ENCODE results near the gene TTC39B. TPM values are rescaled to one million over a fixed set of nuclear protein-coding genes. Genes with fewer than 3 reads are reported as not detected.

The TTC39B gene
- total RNA-seq, 1 donor from 2014 or later = 7.0 TPM

DNA sequence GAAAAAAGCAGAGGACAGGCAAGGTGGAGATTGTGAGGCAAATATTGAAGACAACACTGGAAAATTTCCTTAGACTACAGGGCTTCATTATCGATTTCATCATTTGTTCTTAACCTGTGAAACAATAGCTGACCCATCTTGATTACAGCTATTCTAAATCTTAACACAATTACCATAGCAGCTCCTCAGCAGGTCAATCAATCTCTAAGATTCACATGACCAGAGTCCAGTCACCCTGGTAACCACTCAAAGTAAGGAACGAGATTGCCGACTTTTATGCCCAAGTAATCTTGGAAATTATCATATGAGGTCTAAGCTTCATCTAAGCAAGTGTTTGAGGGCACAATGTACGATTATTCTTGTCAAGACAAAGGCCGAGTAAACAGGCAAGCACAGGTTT lies 93.8 kb downstream of the TTC39B start:
- Mint-ChIP-seq H3K27ac (ENCODE audit: unreplicated experiment) (no peak overlapping the region), H3K9me3 (ENCODE audit: unreplicated experiment) (no peaks in the 10 kb centered on the region), H3K27me3 (ENCODE audit: low read depth, unreplicated experiment) (no peaks in the 10 kb centered on the region), H3K4me3 (ENCODE audit: unreplicated experiment) (no peak overlapping the region), H3K36me3 (ENCODE audit: low read depth, unreplicated experiment) (peaks cover 2% of the 10 kb centered on the region), H3K4me1 (ENCODE audit: low read depth, unreplicated experiment) (peaks cover 13% of the 10 kb centered on the region)
- Histone ChIP-seq H3K27ac (ENCODE audit: low read depth, low read length) (no peak overlapping the region), H4K20me1 (ENCODE audit: insufficient read depth, low read length) (no peaks in the 10 kb centered on the region), H3K9me3 (ENCODE audit: insufficient read depth, low read depth, low read length) (no peaks in the 10 kb centered on the region), H3K79me2 (ENCODE audit: insufficient read depth, low read length) (no peaks in the 10 kb centered on the region), H3K36me3 (ENCODE audit: insufficient read depth, low read length) (no peaks in the 10 kb centered on the region), H3K4me1 (ENCODE audit: insufficient read depth, low read length) (no peaks in the 10 kb centered on the region), H3K4me3 (ENCODE audit: insufficient read depth, low read depth, low read length) (no peak overlapping the region), H3K27me3 (ENCODE audit: insufficient read depth, low read length) (no peaks in the 10 kb centered on the region), H2AFZ (ENCODE audit: low read depth, low read length) (no peak overlapping the region), H3K9ac (ENCODE audit: low read length) (no peak overlapping the region), H3K4me2 (ENCODE audit: low read length) (no peak overlapping the region)
- no peak for FAIRE-seq
- TF ChIP-seq EZH2 (IDR thresholded peaks at IDR 0.05; ENCODE audit: insufficient read depth, low read length) = no peak
- no peak for TF ChIP-seq CTCF (IDR thresholded peaks at IDR 0.05; ENCODE audit: insufficient read depth, low read depth, low read length)
- DNase-seq (ENCODE audit: low read depth) = no peak

GRCh38 chr9:15211815-15212495 lies 95.1 kb downstream of the TTC39B start:
- no peak overlapping the region for H2AFZ ChIP-seq (ENCODE audit: low read depth, low read length)

More at GRCh38 chr9:15211815-15212495, 95.1 kb downstream of the TTC39B start:
- no peak overlapping the region for H3K9ac ChIP-seq (ENCODE audit: low read length)
- no peak overlapping the region for H3K4me3 ChIP-seq (ENCODE audit: insufficient read depth, low read depth, low read length)
- TF ChIP-seq EZH2 (IDR thresholded peaks at IDR 0.05; ENCODE audit: insufficient read depth, low read length) (no peak), CTCF (IDR thresholded peaks at IDR 0.05; ENCODE audit: insufficient read depth, low read depth, low read length) (no peak)
- no peak for FAIRE-seq
- no peak overlapping the region for H3K27ac Mint-ChIP-seq (ENCODE audit: unreplicated experiment)
- H3K4me1 Mint-ChIP-seq (ENCODE audit: low read depth, unreplicated experiment) = peaks cover 13% of the 10 kb centered on the region
- no peaks in the 10 kb centered on the region for H3K9me3 ChIP-seq (ENCODE audit: insufficient read depth, low read depth, low read length)
- H3K36me3 Mint-ChIP-seq (ENCODE audit: low read depth, unreplicated experiment) = peaks cover 2% of the 10 kb centered on the region
- no peaks in the 10 kb centered on the region for H3K4me1 ChIP-seq (ENCODE audit: insufficient read depth, low read length)
- no peaks in the 10 kb centered on the region for H3K36me3 ChIP-seq (ENCODE audit: insufficient read depth, low read length)
- no peaks in the 10 kb centered on the region for H3K27me3 ChIP-seq (ENCODE audit: insufficient read depth, low read length)
- no peaks in the 10 kb centered on the region for H3K79me2 ChIP-seq (ENCODE audit: insufficient read depth, low read length)
- peaks cover 3% of the 10 kb centered on the region for H3K9me3 Mint-ChIP-seq (ENCODE audit: unreplicated experiment)
- H3K27ac ChIP-seq (ENCODE audit: low read depth, low read length) = peak overlapping the region; percentile 23
- H4K20me1 ChIP-seq (ENCODE audit: insufficient read depth, low read length) = no peaks in the 10 kb centered on the region
- H3K27me3 Mint-ChIP-seq (ENCODE audit: low read depth, unreplicated experiment) = no peaks in the 10 kb centered on the region
- no peak overlapping the region for H3K4me3 Mint-ChIP-seq (ENCODE audit: unreplicated experiment)
- no peak overlapping the region for H3K4me2 ChIP-seq (ENCODE audit: low read length)
- DNase-seq (ENCODE audit: low read depth) = peak; percentile 93
